ENCODE data around the gene COA5.
"Not testable (repeated sequence)": the region's sequence is repeated elsewhere in the genome, so short reads cannot be mapped to it uniquely, and the experiment has no call there.

- TF ChIP-seq POLR2AphosphoS5 (IDR thresholded peaks at IDR 0.05; ENCODE audit: borderline replicate concordance, low read depth, low read length); FOXP2 (optimal IDR thresholded peaks at IDR 0.05; ENCODE audit: control extremely low read depth, extremely low read length, insufficient read depth); EZH2 (IDR thresholded peaks at IDR 0.05): not testable (repeated sequence)
Measured at GRCh38 chr2:98594665-98595064, 13.6 kb downstream of the COA5 start.
